H1 (cell line): ENCODE results near the gene SRSF7. TPM values are rescaled to one million over a fixed set of nuclear protein-coding genes. Genes with fewer than 3 reads are reported as not detected.

Source experiments
- CTCF ChIA-PET: fragments of 300-600 bp; sonication (Branson Sonifier 250); formaldehyde crosslinking; loops from one replicate; lab custom pipeline; 2021; ENCODE audit not compliant: partially characterized antibody; lab: Charles Lee
- POLR2A ChIA-PET: fragments of 300-600 bp; sonication (Branson Sonifier 250); formaldehyde crosslinking; loops from one replicate; lab custom pipeline; 2021; ENCODE audit warnings: inconsistent platforms; ENCODE audit not compliant: partially characterized antibody; lab: Charles Lee
- DNase-seq, 2 experiments: peaks; one replicate each; pipeline versions ENCODE4 v3.0.0 to v3.0.0-alpha.2; 2010 to 2022; ENCODE audit warnings: low spot score in 2 of 2, low read depth in 1 of 2, mixed read lengths in 1 of 2
- FAIRE-seq: peaks from 2 replicates; lab custom pipeline; 2011; peaks lifted over from hg19 to GRCh38; lab: Jason Lieb, UNC
- H2AFZ ChIP-seq: 2 replicates; pipeline ENCODE4 v1.8.1; 2012; ENCODE audit warnings: low read length, inconsistent platforms
- H2AK5ac ChIP-seq: 2 replicates; pipeline ENCODE4 v1.6.1; 2013; ENCODE audit warnings: low read depth, low read length
- H2BK120ac ChIP-seq: replicated peaks from 2 replicates; pipeline ENCODE3; 2013; ENCODE audit warnings: low read depth, low read length, inconsistent platforms
- H2BK12ac ChIP-seq: 2 replicates; pipeline ENCODE4 v1.6.1; 2013; ENCODE audit warnings: low read depth, low read length
- H2BK15ac ChIP-seq: 2 replicates; pipeline ENCODE4 v1.6.1; 2013; ENCODE audit warnings: low read length
- H2BK20ac ChIP-seq: 2 replicates; pipeline ENCODE4 v1.6.1; 2013; ENCODE audit warnings: low read length
- H2BK5ac ChIP-seq: 2 replicates; pipeline ENCODE4 v1.6.1; 2013; ENCODE audit warnings: low read depth, low read length
- H3K14ac ChIP-seq: 2 replicates; pipeline ENCODE4 v1.6.1; 2013; ENCODE audit warnings: inconsistent platforms; ENCODE audit not compliant: insufficient read length
- H3K18ac ChIP-seq: 2 replicates; pipeline ENCODE4 v1.6.1; 2013; ENCODE audit warnings: low read length; ENCODE audit errors: extremely low read depth
- H3K23ac ChIP-seq: 2 replicates; pipeline ENCODE4 v1.6.1; 2013; ENCODE audit warnings: inconsistent platforms; ENCODE audit not compliant: insufficient read length
- H3K23me2 ChIP-seq: 2 replicates; pipeline ENCODE4 v1.6.1; 2013; ENCODE audit warnings: low read depth, low read length
- H3K27ac ChIP-seq: 2 replicates; pipeline ENCODE4 v1.6.1; 2011; ENCODE audit warnings: low read depth, low read length, inconsistent platforms
- H3K27me3 ChIP-seq, 4 experiments: replicated peaks in 1 of 4; 1 replicate in 1 of 4; 2 replicates in 3 of 4; pipeline versions ENCODE4 v1.6.1 to v1.8.1; 2011 to 2013; ENCODE audit warnings: low read length in 3 of 4, mild to moderate bottlenecking in 3 of 4, inconsistent platforms in 2 of 4, mixed read lengths in 2 of 4, moderate library complexity in 1 of 4; ENCODE audit not compliant: control insufficient read depth in 3 of 4, insufficient read depth in 3 of 4; ENCODE audit errors: extremely low read depth in 1 of 4
- H3K36me3 ChIP-seq, 4 experiments: 2 replicates each; pipeline versions ENCODE4 v1.6.1 to v1.8.1; 2011 to 2013; ENCODE audit warnings: mild to moderate bottlenecking in 4 of 4, low read length in 3 of 4, moderate library complexity in 2 of 4, control low read depth in 1 of 4, inconsistent platforms in 1 of 4; ENCODE audit not compliant: insufficient read depth in 4 of 4, control insufficient read depth in 2 of 4
- H3K4ac ChIP-seq: replicated peaks from 2 replicates; pipeline ENCODE3; 2013; ENCODE audit warnings: low read length, low read depth, mixed read lengths, inconsistent platforms; ENCODE audit not compliant: insufficient read length
- H3K4me1 ChIP-seq, 4 experiments: replicated peaks in 1 of 4; 1 replicate in 1 of 4; 2 replicates in 3 of 4; pipeline versions ENCODE4 v1.6.1 to v1.8.1; 2011 to 2013; ENCODE audit warnings: low read length in 3 of 4, inconsistent platforms in 2 of 4, mixed read lengths in 1 of 4; ENCODE audit not compliant: insufficient read depth in 4 of 4, control insufficient read depth in 3 of 4
- H3K4me2 ChIP-seq, 2 experiments: 2 replicates each; pipeline versions ENCODE4 v1.6.1 to v1.8.1; 2011 to 2013; ENCODE audit warnings: low read depth in 2 of 2, low read length in 2 of 2, control low read depth in 1 of 2, inconsistent platforms in 1 of 2, mild to moderate bottlenecking in 1 of 2; ENCODE audit not compliant: insufficient read depth in 1 of 2
- H3K4me3 ChIP-seq, 4 experiments: fragments of 200-600, 300-600 bp in 1 of 4; sonication (generic), shearing (Covaris generic), sonication (Bioruptor Twin) in 1 of 4; 2 replicates each; pipeline versions ENCODE4 v1.5.1 to v1.8.1; 2011 to 2016; ENCODE audit warnings: low read length in 4 of 4, low read depth in 3 of 4, control low read depth in 2 of 4, inconsistent platforms in 2 of 4, mild to moderate bottlenecking in 2 of 4, mixed read lengths in 1 of 4, moderate library complexity in 1 of 4; ENCODE audit not compliant: insufficient read depth in 2 of 4; ENCODE audit errors: extremely low read depth in 1 of 4
- H3K56ac ChIP-seq: replicated peaks from 2 replicates; pipeline ENCODE3; 2013; ENCODE audit warnings: low read depth, mild to moderate bottlenecking, mixed read lengths, low read length, inconsistent platforms; ENCODE audit not compliant: insufficient read length
- H3K79me1 ChIP-seq: 2 replicates; pipeline ENCODE4 v1.6.1; 2013; ENCODE audit warnings: low read depth, low read length, control low read depth
- H3K79me2 ChIP-seq, 2 experiments: 2 replicates each; pipeline versions ENCODE4 v1.6.1 to v1.8.1; 2012 to 2013; ENCODE audit warnings: low read length in 2 of 2, mild to moderate bottlenecking in 2 of 2, inconsistent platforms in 1 of 2; ENCODE audit not compliant: insufficient read depth in 2 of 2, control insufficient read depth in 1 of 2
- H3K9ac ChIP-seq, 4 experiments: replicated peaks in 1 of 4; 1 replicate in 1 of 4; 2 replicates in 3 of 4; pipeline versions ENCODE4 v1.6.1 to v1.8.1; 2011 to 2013; ENCODE audit warnings: low read depth in 3 of 4, low read length in 3 of 4, control low read depth in 2 of 4, mild to moderate bottlenecking in 2 of 4, moderate library complexity in 2 of 4, inconsistent platforms in 1 of 4; ENCODE audit errors: extremely low read depth in 1 of 4
- H3K9me3 ChIP-seq, 2 experiments: 2 replicates each; pipeline versions ENCODE4 v1.6.1 to v1.8.1; 2012 to 2013; ENCODE audit warnings: mild to moderate bottlenecking in 2 of 2, moderate library complexity in 2 of 2, control low read depth in 1 of 2, inconsistent platforms in 1 of 2, low read depth in 1 of 2, low read length in 1 of 2, mixed read lengths in 1 of 2; ENCODE audit not compliant: insufficient read depth in 2 of 2
- H4K20me1 ChIP-seq, 2 experiments: replicated peaks in 1 of 2; 2 replicates each; pipeline versions ENCODE3 to v1.8.1; 2011 to 2013; ENCODE audit warnings: inconsistent platforms in 2 of 2, low read length in 2 of 2, mild to moderate bottlenecking in 1 of 2; ENCODE audit not compliant: insufficient read depth in 2 of 2, control insufficient read depth in 1 of 2
- H4K5ac ChIP-seq: 2 replicates; pipeline ENCODE4 v1.6.1; 2013; ENCODE audit warnings: low read length, low read depth, mixed read lengths, inconsistent platforms; ENCODE audit not compliant: insufficient read length
- H4K8ac ChIP-seq: 2 replicates; pipeline ENCODE4 v1.8.0; 2013; ENCODE audit warnings: mild to moderate bottlenecking, moderate library complexity, low read length, inconsistent platforms; ENCODE audit not compliant: insufficient read depth; ENCODE audit errors: extremely low read depth
- H4K91ac ChIP-seq: replicated peaks from 2 replicates; pipeline ENCODE3; 2013; ENCODE audit warnings: low read length, mixed read lengths, inconsistent platforms; ENCODE audit not compliant: insufficient read length
- JUN ChIP-seq: IDR thresholded peaks from 2 replicates; pipeline ENCODE4 v1.6.1; 2011; ENCODE audit warnings: low read depth, mild to moderate bottlenecking, improper control_type of control experiment, low read length
- NANOG ChIP-seq: IDR thresholded peaks from 2 replicates; pipeline ENCODE4 v1.6.1; 2011; ENCODE audit warnings: low read length, low read depth, mild to moderate bottlenecking, inconsistent platforms; ENCODE audit not compliant: insufficient read depth, poor library complexity, severe bottlenecking
- POLR2A ChIP-seq, 2 experiments: IDR thresholded peaks; 1 replicate in 1 of 2; 2 replicates in 1 of 2; pipeline ENCODE4 v1.6.1; 2011; ENCODE audit warnings: low read depth in 2 of 2, low read length in 2 of 2, mild to moderate bottlenecking in 2 of 2; ENCODE audit errors: control extremely low read depth in 1 of 2
- WGBS, 2 experiments: shearing (Covaris generic) in 1 of 2; methylation state at CpG; one replicate each; pipeline versions ENCODE4 v1.1.6 to v1.1.7; 2013 to 2015; ENCODE audit warnings: low lambda C conversion rate in 2 of 2, mixed read lengths in 2 of 2, inconsistent platforms in 1 of 2, low coverage in 1 of 2, missing lambda C conversion rate in 1 of 2; ENCODE audit not compliant: insufficient replicate concordance in 2 of 2, insufficient coverage in 1 of 2, insufficient read length in 1 of 2; ENCODE audit errors: extremely low coverage in 1 of 2, missing lambda C conversion rate in 1 of 2; 5-methylcytosine and 5-hydroxymethylcytosine counted together
- polyA plus RNA-seq, 7 experiments: library from polyadenylated mRNA; depleted of rRNA in 3 of 7; stranded (reverse) in 5 of 7; unstranded in 2 of 7; fragments of >200 nt in 5 of 7; fragments of 200-250 nt in 2 of 7; gene quantifications; 1 replicate in 5 of 7; 2 replicates in 1 of 7; 4 replicates in 1 of 7; pipeline versions ENCODE4 v1.2.1 to v1.2.3, GENCODE V29; 2011 to 2013; ENCODE audit warnings: missing spikeins in 2 of 7, mixed read lengths in 2 of 7
- total RNA-seq: library from RNA; stranded (reverse); fragmentation: NEBNext Ultra II Directional; extraction: Animal tissue kit (Norgen Biotek cat#: 25700); gene quantifications from 2 replicates; pipeline ENCODE4 v1.2.1, GENCODE V29; 2021
- TF ChIP-seq, protein P1 (sequence below): IDR thresholded peaks from 2 replicates; pipeline ENCODE4 v1.6.1; 2012; ENCODE audit warnings: low read length, inconsistent platforms

The SRSF7 gene
- total and polyA plus RNA-seq, 2 of the 8 experiments (the other 6 are each of a cell fraction or from before 2014, with no cell fraction given) = 370 to 415 TPM

DNA sequence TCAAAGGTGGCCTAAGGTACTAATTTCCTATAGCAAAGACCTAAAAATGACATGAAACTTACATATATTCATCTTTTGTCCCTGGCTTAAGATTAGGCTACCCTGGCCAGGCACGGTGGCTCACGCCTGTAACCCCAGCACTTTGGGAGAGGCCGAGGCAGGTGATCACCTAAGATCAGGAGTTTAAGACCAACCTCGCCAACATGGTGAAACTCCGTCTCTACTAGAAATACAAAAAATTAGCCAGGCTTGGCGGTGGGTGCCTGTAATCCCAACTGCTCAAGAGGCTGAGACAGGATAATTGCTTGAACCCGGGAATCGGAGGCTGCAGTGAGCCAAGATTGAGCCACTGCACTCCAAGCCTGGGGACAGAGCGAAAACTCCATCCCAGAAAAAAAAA, 5.9 kb downstream of the SRSF7 start:
- POLR2A ChIA-PET = interaction anchor here (0.7 to 24.3 kb wide), 10 partner anchors 3 to 209 kb away, joined by 3 to 486 read pairs (median 15); partner anchors contain the start of genes HNRNPLL and SRSF7
- H4K91ac ChIP-seq = no peak overlapping the region
- no peak overlapping the region for H3K18ac ChIP-seq
- TF ChIP-seq POLR2A (IDR thresholded peaks at IDR 0.05; ENCODE audit: control extremely low read depth in 1 of 2, low read depth in 2 of 2, low read length in 2 of 2) (peak in 1 of 2 experiments; percentile 27; a peak in 2 of 3 replicates), NANOG (no peak), JUN (no peak)
- TF ChIP-seq, protein P1, sequence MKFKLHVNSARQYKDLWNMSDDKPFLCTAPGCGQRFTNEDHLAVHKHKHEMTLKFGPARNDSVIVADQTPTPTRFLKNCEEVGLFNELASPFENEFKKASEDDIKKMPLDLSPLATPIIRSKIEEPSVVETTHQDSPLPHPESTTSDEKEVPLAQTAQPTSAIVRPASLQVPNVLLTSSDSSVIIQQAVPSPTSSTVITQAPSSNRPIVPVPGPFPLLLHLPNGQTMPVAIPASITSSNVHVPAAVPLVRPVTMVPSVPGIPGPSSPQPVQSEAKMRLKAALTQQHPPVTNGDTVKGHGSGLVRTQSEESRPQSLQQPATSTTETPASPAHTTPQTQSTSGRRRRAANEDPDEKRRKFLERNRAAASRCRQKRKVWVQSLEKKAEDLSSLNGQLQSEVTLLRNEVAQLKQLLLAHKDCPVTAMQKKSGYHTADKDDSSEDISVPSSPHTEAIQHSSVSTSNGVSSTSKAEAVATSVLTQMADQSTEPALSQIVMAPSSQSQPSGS = no peak
- CTCF ChIA-PET = interaction anchor here (1.0 kb wide), 1 partner anchor 176 kb away, joined by 3 read pairs; no protein-coding TSS in a partner anchor
- H2AFZ ChIP-seq = no peak overlapping the region
- H3K27ac ChIP-seq = no peak overlapping the region
- no peak overlapping the region for H2BK5ac ChIP-seq
- H2BK120ac ChIP-seq = no peak overlapping the region
- H3K4me1 ChIP-seq = peaks cover 0 to 8% (median 0%) of the 10 kb centered on the region in 4 experiments; a peak in 1 of 7 replicates
- peaks cover 4% of the 10 kb centered on the region; the same call in 1 of the 2 replicates for H3K23me2 ChIP-seq
- no peak overlapping the region for H2BK12ac ChIP-seq
- 97% methylated on average over 9 of the region's 9 CpGs; no CpG with 5 or more reads in 1 of the 2 experiments for WGBS, 2 experiments
- H4K20me1 ChIP-seq = peaks cover 31 to 32% of the 10 kb centered on the region in 2 experiments
- FAIRE-seq = no peak
- H3K79me2 ChIP-seq = peaks cover 12 to 63% of the 10 kb centered on the region in 2 experiments
- no peak overlapping the region for H3K4me3 ChIP-seq
- no peak overlapping the region for H3K4me2 ChIP-seq
- no peak overlapping the region for H3K9ac ChIP-seq
- H2BK20ac ChIP-seq = no peak overlapping the region
- H3K36me3 ChIP-seq = peaks cover 36 to 80% (median 63%) of the 10 kb centered on the region in 4 experiments
- no peak overlapping the region for H4K8ac ChIP-seq
- no peak overlapping the region for H2AK5ac ChIP-seq
- no peaks in the 10 kb centered on the region for H3K79me1 ChIP-seq
- H2BK15ac ChIP-seq = no peak overlapping the region
- no peaks in the 10 kb centered on the region for H3K9me3 ChIP-seq
- no peak for DNase-seq
- H3K14ac ChIP-seq = no peak overlapping the region
- no peak overlapping the region for H3K4ac ChIP-seq
- H4K5ac ChIP-seq = no peak overlapping the region
- no peak overlapping the region for H3K56ac ChIP-seq
- H3K23ac ChIP-seq = no peak overlapping the region
- H3K27me3 ChIP-seq = no peaks in the 10 kb centered on the region
